GM21737 (cell line): ENCODE data around the gene WDR27.
"Not testable (repeated sequence)": the region's sequence is repeated elsewhere in the genome, so short reads cannot be mapped to it uniquely, and the experiment has no call there.

ENCODE experiments used
- ATAC-seq: cut with Tn5 transposase; IDR thresholded peaks from one replicate; pipeline ENCODE4 v1.9.1; 2021; ENCODE audit warnings: mild to moderate bottlenecking, moderate library complexity; ENCODE audit not compliant: unreplicated experiment

WDR27 gene

GRCh38 chr6:169664227-169664626 is 37.6 kb downstream of the WDR27 start:
- ATAC-seq, result no peak

GRCh38 chr6:169663468-169663867 is 38.4 kb downstream of the WDR27 start:
- ATAC-seq, result no peak

- no peak for ATAC-seq
Observed at GRCh38 chr6:169661391-169661756, 40.5 kb downstream of the WDR27 start.

- no peak for ATAC-seq
Observed at GRCh38 chr6:169660751-169661390, 41.0 kb downstream of the WDR27 start.

GRCh38 chr6:169659820-169660610 is 41.8 kb downstream of the WDR27 start:
- no peak for ATAC-seq

- no peak for ATAC-seq
Observed at GRCh38 chr6:169657284-169657610, 44.6 kb downstream of the WDR27 start.

GRCh38 chr6:169656546-169657283 is 45.1 kb downstream of the WDR27 start:
- ATAC-seq, result no peak

- peak; percentile 93 for ATAC-seq
Observed at GRCh38 chr6:169654598-169655391, 47.0 kb downstream of the WDR27 start.

- ATAC-seq, result no peak
Observed at GRCh38 chr6:169653691-169654090, 48.1 kb downstream of the WDR27 start.

GRCh38 chr6:169652896-169653295 is 48.9 kb downstream of the WDR27 start:
- ATAC-seq, result no peak

GRCh38 chr6:169651498-169651897 is 50.3 kb downstream of the WDR27 start:
- no peak for ATAC-seq

GRCh38 chr6:169650959-169651292 is 50.9 kb downstream of the WDR27 start:
- ATAC-seq, result no peak

GRCh38 chr6:169650241-169650958 is 51.4 kb downstream of the WDR27 start:
- no peak for ATAC-seq

GRCh38 chr6:169648617-169649016 is 53.2 kb downstream of the WDR27 start:
- no peak for ATAC-seq

- no peak for ATAC-seq
Observed at GRCh38 chr6:169648092-169648491, 53.7 kb downstream of the WDR27 start.

GRCh38 chr6:169647637-169648036 is 54.2 kb downstream of the WDR27 start:
- ATAC-seq, result no peak

GRCh38 chr6:169646906-169647567 is 54.8 kb downstream of the WDR27 start:
- no peak for ATAC-seq

- not testable (repeated sequence) for ATAC-seq
Observed at GRCh38 chr6:169645459-169645858, 56.4 kb downstream of the WDR27 start.

- ATAC-seq, result no peak
Observed at GRCh38 chr6:169643521-169643920, 58.3 kb downstream of the WDR27 start.

- ATAC-seq, result no peak
Observed at GRCh38 chr6:169642455-169642854, 59.4 kb downstream of the WDR27 start.
